Naive thymus-derived CD4-positive, alpha-beta T cell (primary cell): Measurements from ENCODE around the gene PITX3. TPM values are rescaled to one million over a fixed set of nuclear protein-coding genes. Genes with fewer than 3 reads are reported as not detected.

Experiments used
- ATAC-seq: fragments of 150-1000 bp; cut with Tn5 transposase; 2 replicates; pipeline ENCODE4 v1.10.0; 2021; ENCODE audit warnings: mild to moderate bottlenecking, moderate library complexity
- CTCF ChIA-PET: fragments of 350-600 bp; sonication (Branson Sonifier 250); formaldehyde crosslinking; loops from one replicate; lab custom pipeline; 2021; ENCODE audit warnings: antibody characterized with exemption; lab: Charles Lee
- POLR2A ChIA-PET: fragments of 350-600 bp; sonication (Branson Sonifier 250); formaldehyde crosslinking; loops from one replicate; lab custom pipeline; 2021; ENCODE audit warnings: antibody characterized with exemption, inconsistent platforms; lab: Charles Lee
- DNase-seq, 9 donors: peaks; one replicate each; pipeline versions ENCODE4 v3.0.0 to v3.0.0-alpha.2; 2020 to 2022; ENCODE audit warnings: mixed read lengths in 1 of 9
- H3K27ac ChIP-seq: one replicate; pipeline ENCODE4 v1.7.0; 2013; ENCODE audit warnings: mild to moderate bottlenecking, low read depth, low read length, moderate library complexity
- H3K27me3 ChIP-seq, 2 donors: one replicate each; pipeline ENCODE4 v1.7.0; 2013; ENCODE audit warnings: low read length in 2 of 2, mild to moderate bottlenecking in 2 of 2, moderate library complexity in 2 of 2; ENCODE audit not compliant: control insufficient read depth in 2 of 2, insufficient read depth in 2 of 2
- H3K36me3 ChIP-seq, 3 experiments: 1 replicate in 2 of 3; 2 replicates in 1 of 3; pipeline ENCODE4 v1.7.0; 2013; ENCODE audit warnings: low read length in 3 of 3, mild to moderate bottlenecking in 3 of 3, moderate library complexity in 1 of 3; ENCODE audit not compliant: insufficient read depth in 3 of 3, control insufficient read depth in 2 of 3
- H3K4me1 ChIP-seq, 2 donors: one replicate each; pipeline ENCODE4 v1.7.0; 2013; ENCODE audit warnings: low read length in 2 of 2, mild to moderate bottlenecking in 2 of 2, moderate library complexity in 1 of 2; ENCODE audit not compliant: control insufficient read depth in 2 of 2, insufficient read depth in 2 of 2
- H3K4me3 ChIP-seq: 2 replicates; pipeline ENCODE4 v1.7.0; 2013; ENCODE audit warnings: mild to moderate bottlenecking, low read length
- H3K9me3 ChIP-seq, 3 experiments: 1 replicate in 2 of 3; 2 replicates in 1 of 3; pipeline ENCODE4 v1.7.0; 2013; ENCODE audit warnings: low read length in 3 of 3; ENCODE audit not compliant: control insufficient read depth in 2 of 3
- H3K27ac Mint-ChIP-seq, 9 donors: one replicate each; pipeline ENCODE4 v1.8.0; 2020 to 2022; ENCODE audit warnings: mixed read lengths in 9 of 9, mild to moderate bottlenecking in 8 of 9, moderate library complexity in 5 of 9, inconsistent platforms in 2 of 9
- H3K27me3 Mint-ChIP-seq, 5 donors: one replicate each; pipeline ENCODE4 v1.8.0; 2021 to 2022; ENCODE audit warnings: mixed read lengths in 5 of 5, mild to moderate bottlenecking in 1 of 5
- H3K36me3 Mint-ChIP-seq, 5 donors: one replicate each; pipeline ENCODE4 v1.8.0; 2020 to 2022; ENCODE audit warnings: mixed read lengths in 5 of 5, mild to moderate bottlenecking in 3 of 5, inconsistent platforms in 1 of 5
- H3K4me1 Mint-ChIP-seq, 7 donors: one replicate each; pipeline ENCODE4 v1.8.0; 2020 to 2022; ENCODE audit warnings: mixed read lengths in 7 of 7, mild to moderate bottlenecking in 3 of 7, inconsistent platforms in 1 of 7
- H3K4me3 Mint-ChIP-seq, 10 donors: one replicate each; pipeline ENCODE4 v1.8.0; 2020 to 2022; ENCODE audit warnings: mild to moderate bottlenecking in 10 of 10, mixed read lengths in 10 of 10, moderate library complexity in 6 of 10, inconsistent platforms in 2 of 10
- H3K9me3 Mint-ChIP-seq, 11 donors: one replicate each; pipeline ENCODE4 v1.8.0; 2020 to 2022; ENCODE audit warnings: mixed read lengths in 11 of 11, mild to moderate bottlenecking in 4 of 11, inconsistent platforms in 1 of 11, moderate library complexity in 1 of 11
- intact Hi-C, 2 donors: fragments of 100-400 bp; cut with micrococcal nuclease; formaldehyde crosslinking; loops; one replicate each; pipeline ENCODE4 v1.15.1; 2023
- polyA plus RNA-seq, 2 donors: library from polyadenylated mRNA; unstranded; fragments of 300-500 nt; fragmentation: Illumina TruSeq; gene quantifications; one replicate each; pipeline ENCODE4 v1.2.3, GENCODE V29; 2021
- total RNA-seq, 6 experiments: library from RNA in 5 of 6; stranded (reverse) in 5 of 6; gene quantifications; 1 replicate in 5 of 6; 2 replicates in 1 of 6; pipeline ENCODE4 v1.2.3 and lab custom pipeline; 2021 to 2026

Gene PITX3
- total RNA-seq (not detected), polyA plus RNA-seq (not detected), total RNA-seq (lab: John Stamatoyannopoulos, UW) (not detected)

- H3K4me3 ChIP-seq, result peak within 1 kb of the TSS; percentile 53
- peaks cover 0 to 16% of the 10 kb centered on the region in 2 donors for H3K27me3 ChIP-seq
- intact Hi-C loops, result loop anchor here (1.0 to 10.0 kb wide), 3 partner anchors 10 to 403 kb away; partner anchors contain the start of genes NOLC1 (in 1 of the 2) and TRIM8 (in 1 of the 2)
- H3K9me3 ChIP-seq, result no peaks in the 10 kb centered on the region
- Mint-ChIP-seq H3K27me3 (peaks cover 24 to 52% (median 29%) of the 10 kb centered on the region in 5 donors), H3K4me1 (peaks cover 26 to 39% (median 32%) of the 10 kb centered on the region in 7 donors), H3K4me3 (peak within 1 kb of the TSS; percentile 80 to 100 (median 90)), H3K36me3 (peaks cover 0 to 8% (median under 1%) of the 10 kb centered on the region in 5 donors), H3K27ac (peak within 1 kb of the TSS in 5 of 9 donors; percentile 25 to 69 (median 47)), H3K9me3 (peaks cover 0 to 2% (median 0%) of the 10 kb centered on the region in 11 donors)
- H3K4me1 ChIP-seq, result peaks cover 8 to 23% of the 10 kb centered on the region in 2 donors
- ATAC-seq (peak; percentile 65), DNase-seq (peak; percentile 72 to 93 (median 77))
- ChIA-PET POLR2A (no interaction called here), CTCF (interaction anchor here (0.6 to 0.9 kb wide), 2 partner anchors 10 to 14 kb away, joined by 3 read pairs; no protein-coding TSS in a partner anchor)
- no peak within 1 kb of the TSS for H3K27ac ChIP-seq
- H3K36me3 ChIP-seq, result peaks cover 0 to 5% (median 0%) of the 10 kb centered on the region in 3 experiments
These were observed at the start of gene PITX3 for GRCh38 chr10:102241444-102242117. Gene PITX3, minus strand, starts transcription at chr10:102241512. Its CDS starts 9,432 bp downstream, at chr10:102232080.

- Histone ChIP-seq H3K4me3 (no peak overlapping the region), H3K9me3 (no peaks in the 10 kb centered on the region), H3K36me3 (no peaks in the 10 kb centered on the region), H3K27ac (no peak overlapping the region), H3K27me3 (no peaks in the 10 kb centered on the region), H3K4me1 (peaks cover 0 to 4% of the 10 kb centered on the region in 2 donors)
- ChIA-PET POLR2A (no interaction called here), CTCF (no interaction called here)
- Mint-ChIP-seq H3K27ac (no peak overlapping the region), H3K36me3 (peaks cover 0 to 25% (median 4%) of the 10 kb centered on the region in 5 donors), H3K27me3 (no peaks in the 10 kb centered on the region), H3K4me3 (no peak overlapping the region), H3K4me1 (peaks cover 15 to 39% (median 30%) of the 10 kb centered on the region in 7 donors), H3K9me3 (no peaks in the 10 kb centered on the region)
- DNase-seq (no peak), ATAC-seq (no peak)
- intact Hi-C loops, result no loop called here
These were observed 48.5 kb upstream of the PITX3 start for GRCh38 chr10:102289840-102290239.

- H3K36me3 Mint-ChIP-seq, result peaks cover 0 to 25% (median 4%) of the 10 kb centered on the region in 5 donors
- H3K27ac Mint-ChIP-seq, result no peak overlapping the region
- H3K27me3 Mint-ChIP-seq, result no peaks in the 10 kb centered on the region
- ATAC-seq, result no peak
- CTCF ChIA-PET, result no interaction called here
- H3K4me1 Mint-ChIP-seq, result peaks cover 15 to 41% (median 31%) of the 10 kb centered on the region in 7 donors
- H3K4me1 ChIP-seq, result peaks cover 0 to 6% of the 10 kb centered on the region in 2 donors
- H3K27me3 ChIP-seq, result no peaks in the 10 kb centered on the region
- DNase-seq, result no peak
- no peak overlapping the region for H3K27ac ChIP-seq
- intact Hi-C loops, result no loop called here
- POLR2A ChIA-PET, result no interaction called here
- no peak overlapping the region for H3K4me3 ChIP-seq
- no peaks in the 10 kb centered on the region for H3K36me3 ChIP-seq
- H3K9me3 ChIP-seq, result no peaks in the 10 kb centered on the region
- H3K4me3 Mint-ChIP-seq, result no peak overlapping the region
- H3K9me3 Mint-ChIP-seq, result no peaks in the 10 kb centered on the region
These were observed 48.0 kb upstream of the PITX3 start for GRCh38 chr10:102289356-102289755.

- H3K9me3 Mint-ChIP-seq, result no peaks in the 10 kb centered on the region
- DNase-seq (no peak), ATAC-seq (no peak)
- peaks cover 0 to 25% (median 4%) of the 10 kb centered on the region in 5 donors for H3K36me3 Mint-ChIP-seq
- POLR2A ChIA-PET, result no interaction called here
- Histone ChIP-seq H3K27me3 (no peaks in the 10 kb centered on the region), H3K9me3 (no peaks in the 10 kb centered on the region), H3K4me1 (peaks cover 4 to 15% of the 10 kb centered on the region in 2 donors), H3K27ac (no peak overlapping the region), H3K4me3 (no peak overlapping the region), H3K36me3 (no peaks in the 10 kb centered on the region)
- H3K4me1 Mint-ChIP-seq, result peaks cover 23 to 55% (median 44%) of the 10 kb centered on the region in 7 donors
- CTCF ChIA-PET, result no interaction called here
- H3K27me3 Mint-ChIP-seq, result no peaks in the 10 kb centered on the region
- intact Hi-C loops, result no loop called here
- H3K27ac Mint-ChIP-seq, result no peak overlapping the region
- H3K4me3 Mint-ChIP-seq, result no peak overlapping the region
These were observed 46.7 kb upstream of the PITX3 start for GRCh38 chr10:102287991-102288390.

GRCh38 chr10:102287538-102287937 lies 46.2 kb upstream of the PITX3 start:
- Histone ChIP-seq H3K4me3 (no peak overlapping the region), H3K4me1 (peaks cover 5 to 19% of the 10 kb centered on the region in 2 donors), H3K27me3 (no peaks in the 10 kb centered on the region), H3K36me3 (no peaks in the 10 kb centered on the region), H3K27ac (no peak overlapping the region), H3K9me3 (no peaks in the 10 kb centered on the region)
- Mint-ChIP-seq H3K9me3 (no peaks in the 10 kb centered on the region), H3K27me3 (no peaks in the 10 kb centered on the region), H3K27ac (no peak overlapping the region), H3K4me1 (peaks cover 27 to 59% (median 49%) of the 10 kb centered on the region in 7 donors), H3K36me3 (peaks cover 0 to 25% (median 4%) of the 10 kb centered on the region in 5 donors), H3K4me3 (no peak overlapping the region)
- CTCF ChIA-PET, result no interaction called here
- DNase-seq (no peak), ATAC-seq (no peak)
- POLR2A ChIA-PET, result no interaction called here
- intact Hi-C loops, result no loop called here

GRCh38 chr10:102286216-102286615 lies 44.9 kb upstream of the PITX3 start:
- peaks cover 0 to 21% (median 4%) of the 10 kb centered on the region in 5 donors for H3K36me3 Mint-ChIP-seq
- no peaks in the 10 kb centered on the region for H3K9me3 Mint-ChIP-seq
- intact Hi-C loops, result no loop called here
- no peaks in the 10 kb centered on the region for H3K27me3 Mint-ChIP-seq
- Histone ChIP-seq H3K36me3 (no peaks in the 10 kb centered on the region), H3K4me1 (peaks cover 5 to 23% of the 10 kb centered on the region in 2 donors), H3K27me3 (no peaks in the 10 kb centered on the region), H3K4me3 (no peak overlapping the region), H3K27ac (no peak overlapping the region), H3K9me3 (no peaks in the 10 kb centered on the region)
- H3K4me1 Mint-ChIP-seq, result peaks cover 27 to 70% (median 54%) of the 10 kb centered on the region in 7 donors
- H3K4me3 Mint-ChIP-seq, result no peak overlapping the region
- peak overlapping the region in 2 of 9 donors; percentile 5 to 28 for H3K27ac Mint-ChIP-seq
- ChIA-PET CTCF (no interaction called here), POLR2A (no interaction called here)
- DNase-seq (no peak), ATAC-seq (no peak)
